H1 (cell line): ENCODE measurements around the gene TEX44. TPM values are rescaled to one million over a fixed set of nuclear protein-coding genes. Genes with fewer than 3 reads are reported as not detected.

Experiments used
- CTCF ChIA-PET: fragments of 300-600 bp; sonication (Branson Sonifier 250); formaldehyde crosslinking; loops from one replicate; lab custom pipeline; 2021; ENCODE audit not compliant: partially characterized antibody; lab: Charles Lee
- POLR2A ChIA-PET: fragments of 300-600 bp; sonication (Branson Sonifier 250); formaldehyde crosslinking; loops from one replicate; lab custom pipeline; 2021; ENCODE audit warnings: inconsistent platforms; ENCODE audit not compliant: partially characterized antibody; lab: Charles Lee
- DNase-seq, 2 experiments: peaks; one replicate each; pipeline versions ENCODE4 v3.0.0 to v3.0.0-alpha.2; 2010 to 2022; ENCODE audit warnings: low spot score in 2 of 2, low read depth in 1 of 2, mixed read lengths in 1 of 2
- FAIRE-seq: peaks from 2 replicates; lab custom pipeline; 2011; peaks lifted over from hg19 to GRCh38; lab: Jason Lieb, UNC
- H2AFZ ChIP-seq: 2 replicates; pipeline ENCODE4 v1.8.1; 2012; ENCODE audit warnings: low read length, inconsistent platforms
- H2AK5ac ChIP-seq: 2 replicates; pipeline ENCODE4 v1.6.1; 2013; ENCODE audit warnings: low read depth, low read length
- H2BK120ac ChIP-seq: replicated peaks from 2 replicates; pipeline ENCODE3; 2013; ENCODE audit warnings: low read depth, low read length, inconsistent platforms
- H2BK12ac ChIP-seq: 2 replicates; pipeline ENCODE4 v1.6.1; 2013; ENCODE audit warnings: low read depth, low read length
- H2BK15ac ChIP-seq: 2 replicates; pipeline ENCODE4 v1.6.1; 2013; ENCODE audit warnings: low read length
- H2BK20ac ChIP-seq: 2 replicates; pipeline ENCODE4 v1.6.1; 2013; ENCODE audit warnings: low read length
- H2BK5ac ChIP-seq: 2 replicates; pipeline ENCODE4 v1.6.1; 2013; ENCODE audit warnings: low read depth, low read length
- H3K14ac ChIP-seq: 2 replicates; pipeline ENCODE4 v1.6.1; 2013; ENCODE audit warnings: inconsistent platforms; ENCODE audit not compliant: insufficient read length
- H3K18ac ChIP-seq: 2 replicates; pipeline ENCODE4 v1.6.1; 2013; ENCODE audit warnings: low read length; ENCODE audit errors: extremely low read depth
- H3K23ac ChIP-seq: 2 replicates; pipeline ENCODE4 v1.6.1; 2013; ENCODE audit warnings: inconsistent platforms; ENCODE audit not compliant: insufficient read length
- H3K23me2 ChIP-seq: 2 replicates; pipeline ENCODE4 v1.6.1; 2013; ENCODE audit warnings: low read depth, low read length
- H3K27ac ChIP-seq: 2 replicates; pipeline ENCODE4 v1.6.1; 2011; ENCODE audit warnings: low read depth, low read length, inconsistent platforms
- H3K27me3 ChIP-seq, 4 experiments: replicated peaks in 1 of 4; 1 replicate in 1 of 4; 2 replicates in 3 of 4; pipeline versions ENCODE4 v1.6.1 to v1.8.1; 2011 to 2013; ENCODE audit warnings: low read length in 3 of 4, mild to moderate bottlenecking in 3 of 4, inconsistent platforms in 2 of 4, mixed read lengths in 2 of 4, moderate library complexity in 1 of 4; ENCODE audit not compliant: control insufficient read depth in 3 of 4, insufficient read depth in 3 of 4; ENCODE audit errors: extremely low read depth in 1 of 4
- H3K36me3 ChIP-seq, 4 experiments: 2 replicates each; pipeline versions ENCODE4 v1.6.1 to v1.8.1; 2011 to 2013; ENCODE audit warnings: mild to moderate bottlenecking in 4 of 4, low read length in 3 of 4, moderate library complexity in 2 of 4, control low read depth in 1 of 4, inconsistent platforms in 1 of 4; ENCODE audit not compliant: insufficient read depth in 4 of 4, control insufficient read depth in 2 of 4
- H3K4ac ChIP-seq: replicated peaks from 2 replicates; pipeline ENCODE3; 2013; ENCODE audit warnings: low read length, low read depth, mixed read lengths, inconsistent platforms; ENCODE audit not compliant: insufficient read length
- H3K4me1 ChIP-seq, 4 experiments: replicated peaks in 1 of 4; 1 replicate in 1 of 4; 2 replicates in 3 of 4; pipeline versions ENCODE4 v1.6.1 to v1.8.1; 2011 to 2013; ENCODE audit warnings: low read length in 3 of 4, inconsistent platforms in 2 of 4, mixed read lengths in 1 of 4; ENCODE audit not compliant: insufficient read depth in 4 of 4, control insufficient read depth in 3 of 4
- H3K4me2 ChIP-seq, 2 experiments: 2 replicates each; pipeline versions ENCODE4 v1.6.1 to v1.8.1; 2011 to 2013; ENCODE audit warnings: low read depth in 2 of 2, low read length in 2 of 2, control low read depth in 1 of 2, inconsistent platforms in 1 of 2, mild to moderate bottlenecking in 1 of 2; ENCODE audit not compliant: insufficient read depth in 1 of 2
- H3K4me3 ChIP-seq, 4 experiments: fragments of 200-600, 300-600 bp in 1 of 4; sonication (generic), shearing (Covaris generic), sonication (Bioruptor Twin) in 1 of 4; 2 replicates each; pipeline versions ENCODE4 v1.5.1 to v1.8.1; 2011 to 2016; ENCODE audit warnings: low read length in 4 of 4, low read depth in 3 of 4, control low read depth in 2 of 4, inconsistent platforms in 2 of 4, mild to moderate bottlenecking in 2 of 4, mixed read lengths in 1 of 4, moderate library complexity in 1 of 4; ENCODE audit not compliant: insufficient read depth in 2 of 4; ENCODE audit errors: extremely low read depth in 1 of 4
- H3K56ac ChIP-seq: replicated peaks from 2 replicates; pipeline ENCODE3; 2013; ENCODE audit warnings: low read depth, mild to moderate bottlenecking, mixed read lengths, low read length, inconsistent platforms; ENCODE audit not compliant: insufficient read length
- H3K79me1 ChIP-seq: 2 replicates; pipeline ENCODE4 v1.6.1; 2013; ENCODE audit warnings: low read depth, low read length, control low read depth
- H3K79me2 ChIP-seq, 2 experiments: 2 replicates each; pipeline versions ENCODE4 v1.6.1 to v1.8.1; 2012 to 2013; ENCODE audit warnings: low read length in 2 of 2, mild to moderate bottlenecking in 2 of 2, inconsistent platforms in 1 of 2; ENCODE audit not compliant: insufficient read depth in 2 of 2, control insufficient read depth in 1 of 2
- H3K9ac ChIP-seq, 4 experiments: replicated peaks in 1 of 4; 1 replicate in 1 of 4; 2 replicates in 3 of 4; pipeline versions ENCODE4 v1.6.1 to v1.8.1; 2011 to 2013; ENCODE audit warnings: low read depth in 3 of 4, low read length in 3 of 4, control low read depth in 2 of 4, mild to moderate bottlenecking in 2 of 4, moderate library complexity in 2 of 4, inconsistent platforms in 1 of 4; ENCODE audit errors: extremely low read depth in 1 of 4
- H3K9me3 ChIP-seq, 2 experiments: 2 replicates each; pipeline versions ENCODE4 v1.6.1 to v1.8.1; 2012 to 2013; ENCODE audit warnings: mild to moderate bottlenecking in 2 of 2, moderate library complexity in 2 of 2, control low read depth in 1 of 2, inconsistent platforms in 1 of 2, low read depth in 1 of 2, low read length in 1 of 2, mixed read lengths in 1 of 2; ENCODE audit not compliant: insufficient read depth in 2 of 2
- H4K20me1 ChIP-seq, 2 experiments: replicated peaks in 1 of 2; 2 replicates each; pipeline versions ENCODE3 to v1.8.1; 2011 to 2013; ENCODE audit warnings: inconsistent platforms in 2 of 2, low read length in 2 of 2, mild to moderate bottlenecking in 1 of 2; ENCODE audit not compliant: insufficient read depth in 2 of 2, control insufficient read depth in 1 of 2
- H4K5ac ChIP-seq: 2 replicates; pipeline ENCODE4 v1.6.1; 2013; ENCODE audit warnings: low read length, low read depth, mixed read lengths, inconsistent platforms; ENCODE audit not compliant: insufficient read length
- H4K8ac ChIP-seq: 2 replicates; pipeline ENCODE4 v1.8.0; 2013; ENCODE audit warnings: mild to moderate bottlenecking, moderate library complexity, low read length, inconsistent platforms; ENCODE audit not compliant: insufficient read depth; ENCODE audit errors: extremely low read depth
- H4K91ac ChIP-seq: replicated peaks from 2 replicates; pipeline ENCODE3; 2013; ENCODE audit warnings: low read length, mixed read lengths, inconsistent platforms; ENCODE audit not compliant: insufficient read length
- BACH1 ChIP-seq: IDR thresholded peaks from 2 replicates; pipeline ENCODE4 v1.6.1; 2012; ENCODE audit warnings: low read length, improper control_type of control experiment
- CTCF ChIP-seq, 3 experiments: IDR thresholded peaks; 1 replicate in 2 of 3; 2 replicates in 1 of 3; pipeline versions ENCODE4 v1.5.1 to v1.6.1; 2011; ENCODE audit warnings: low read length in 3 of 3, mild to moderate bottlenecking in 3 of 3, inconsistent platforms in 2 of 3, low read depth in 1 of 3, moderate library complexity in 1 of 3; ENCODE audit not compliant: insufficient read depth in 1 of 3; ENCODE audit errors: control extremely low read depth in 1 of 3
- FOSL1 ChIP-seq: IDR thresholded peaks from 2 replicates; pipeline ENCODE4 v1.6.1; 2011; ENCODE audit warnings: mild to moderate bottlenecking, low read depth, low read length, moderate library complexity; ENCODE audit not compliant: insufficient read depth
- JUN ChIP-seq: IDR thresholded peaks from 2 replicates; pipeline ENCODE4 v1.6.1; 2011; ENCODE audit warnings: low read depth, mild to moderate bottlenecking, improper control_type of control experiment, low read length
- KDM5A ChIP-seq: fragments of 200-600 bp; IDR thresholded peaks from 2 replicates; pipeline ENCODE4 v1.7.1; 2012; ENCODE audit warnings: mild to moderate bottlenecking, low read length, inconsistent platforms, mixed read lengths
- MAFK ChIP-seq: IDR thresholded peaks from 2 replicates; pipeline ENCODE4 v1.6.1; 2012; ENCODE audit warnings: low read depth, mild to moderate bottlenecking, improper control_type of control experiment, low read length
- MAX ChIP-seq: IDR thresholded peaks from 2 replicates; pipeline ENCODE4 v1.6.1; 2012; ENCODE audit warnings: inconsistent platforms
- RFX5 ChIP-seq: IDR thresholded peaks from 2 replicates; pipeline ENCODE4 v1.6.1; 2011; ENCODE audit warnings: low read depth, low read length, improper control_type of control experiment, borderline replicate concordance
- TAF1 ChIP-seq: IDR thresholded peaks from 2 replicates; pipeline ENCODE4 v1.6.1; 2011; ENCODE audit warnings: mild to moderate bottlenecking, low read depth, low read length
- WGBS, 2 experiments: shearing (Covaris generic) in 1 of 2; methylation state at CpG; one replicate each; pipeline versions ENCODE4 v1.1.6 to v1.1.7; 2013 to 2015; ENCODE audit warnings: low lambda C conversion rate in 2 of 2, mixed read lengths in 2 of 2, inconsistent platforms in 1 of 2, low coverage in 1 of 2, missing lambda C conversion rate in 1 of 2; ENCODE audit not compliant: insufficient replicate concordance in 2 of 2, insufficient coverage in 1 of 2, insufficient read length in 1 of 2; ENCODE audit errors: extremely low coverage in 1 of 2, missing lambda C conversion rate in 1 of 2; 5-methylcytosine and 5-hydroxymethylcytosine counted together
- polyA plus RNA-seq, 7 experiments: library from polyadenylated mRNA; depleted of rRNA in 3 of 7; stranded (reverse) in 5 of 7; unstranded in 2 of 7; fragments of >200 nt in 5 of 7; fragments of 200-250 nt in 2 of 7; gene quantifications; 1 replicate in 5 of 7; 2 replicates in 1 of 7; 4 replicates in 1 of 7; pipeline versions ENCODE4 v1.2.1 to v1.2.3, GENCODE V29; 2011 to 2013; ENCODE audit warnings: missing spikeins in 2 of 7, mixed read lengths in 2 of 7
- total RNA-seq: library from RNA; stranded (reverse); fragmentation: NEBNext Ultra II Directional; extraction: Animal tissue kit (Norgen Biotek cat#: 25700); gene quantifications from 2 replicates; pipeline ENCODE4 v1.2.1, GENCODE V29; 2021

The TEX44 gene
- total and polyA plus RNA-seq, 2 of the 8 experiments (the other 6 are each of a cell fraction or from before 2014, with no cell fraction given) = not detected

GRCh38 chr2:231633241-231633976 lies 40.7 kb downstream of the TEX44 start:
- CTCF ChIA-PET = interaction anchor here (1.0 to 4.9 kb wide), 10 partner anchors 9 to 167 kb away, joined by 3 to 31 read pairs (median 4); no protein-coding TSS in a partner anchor
- no peak overlapping the region for H2AFZ ChIP-seq
- no peak for TF ChIP-seq TAF1
- TF ChIP-seq RFX5 = no peak
- no peak for TF ChIP-seq JUN
- no peak for TF ChIP-seq KDM5A
- no peak for TF ChIP-seq MAFK
- TF ChIP-seq BACH1 = no peak
- TF ChIP-seq FOSL1 = no peak
- TF ChIP-seq MAX = no peak
- no peak for TF ChIP-seq CTCF (IDR thresholded peaks at IDR 0.05; ENCODE audit: control extremely low read depth in 1 of 3, insufficient read depth in 1 of 3, low read depth in 1 of 3, low read length in 3 of 3)

More at GRCh38 chr2:231633241-231633976, 40.7 kb downstream of the TEX44 start:
- Histone ChIP-seq H2BK120ac (no peak overlapping the region), H3K4me2 (no peak overlapping the region), H3K4me3 (no peak overlapping the region), H3K9ac (no peak overlapping the region), H2AK5ac (0 out of 2 replicates have a peak overlapping the region, but pooled peaks have one; percentile 40), H3K27me3 (no peaks in the 10 kb centered on the region), H2BK12ac (peak overlapping the region; percentile 60; the same call in 1 of the 2 replicates), H3K18ac (peak overlapping the region; percentile 38; the same call in 1 of the 2 replicates), H4K8ac (peak overlapping the region; percentile 57), H4K20me1 (no peaks in the 10 kb centered on the region), H3K14ac (no peak overlapping the region), H3K23ac (no peak overlapping the region), H3K79me1 (no peaks in the 10 kb centered on the region), H3K4me1 (peaks cover 0 to 6% (median 3%) of the 10 kb centered on the region in 4 experiments; a peak in 4 of 7 replicates), H3K79me2 (no peaks in the 10 kb centered on the region), H2BK20ac (no peak overlapping the region), H3K36me3 (no peaks in the 10 kb centered on the region), H3K9me3 (no peaks in the 10 kb centered on the region), H3K23me2 (peaks cover 2% of the 10 kb centered on the region; the same call in 1 of the 2 replicates), H3K56ac (no peak overlapping the region), H4K91ac (peak overlapping the region; percentile 2), H2BK15ac (peak overlapping the region; percentile 55; the same call in 1 of the 2 replicates), H2BK5ac (peak overlapping the region; percentile 12; the same call in 1 of the 2 replicates), H3K4ac (no peak overlapping the region), H4K5ac (no peak overlapping the region), H3K27ac (no peak overlapping the region)
- DNase-seq (no peak), FAIRE-seq (no peak)
- 87% methylated on average over 13 of the region's 13 CpGs; no CpG with 5 or more reads in 1 of the 2 experiments for WGBS, 2 experiments
- POLR2A ChIA-PET = interaction anchor here (0.7 to 3.9 kb wide), 10 partner anchors 10 to 169 kb away, joined by 3 to 23 read pairs (median 4); partner anchors contain the start of genes NCL and PTMA
